ENCODE data around the gene TGM6.

Gene TGM6

DNA sequence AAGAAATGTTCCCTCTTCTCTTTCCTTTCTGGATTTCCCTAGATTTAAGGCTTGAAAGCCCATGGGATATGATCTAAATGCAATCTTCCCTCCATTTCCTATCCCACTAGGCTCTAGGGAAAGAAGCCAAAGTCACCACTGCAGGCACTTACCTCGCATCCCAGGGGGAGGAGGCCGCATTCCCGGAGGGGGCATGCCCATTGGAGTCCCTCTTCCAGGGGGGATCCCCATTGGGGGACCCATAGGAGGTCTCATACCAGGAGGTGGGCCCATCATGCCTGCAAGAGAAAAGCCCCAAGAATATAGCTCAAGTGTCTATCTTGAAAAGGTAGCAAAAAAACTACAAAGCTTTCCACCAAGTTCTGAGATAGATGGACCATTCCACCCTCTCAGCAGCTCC lies 81.8 kb downstream of the TGM6 start:
- TF ChIP-seq, protein P1, sequence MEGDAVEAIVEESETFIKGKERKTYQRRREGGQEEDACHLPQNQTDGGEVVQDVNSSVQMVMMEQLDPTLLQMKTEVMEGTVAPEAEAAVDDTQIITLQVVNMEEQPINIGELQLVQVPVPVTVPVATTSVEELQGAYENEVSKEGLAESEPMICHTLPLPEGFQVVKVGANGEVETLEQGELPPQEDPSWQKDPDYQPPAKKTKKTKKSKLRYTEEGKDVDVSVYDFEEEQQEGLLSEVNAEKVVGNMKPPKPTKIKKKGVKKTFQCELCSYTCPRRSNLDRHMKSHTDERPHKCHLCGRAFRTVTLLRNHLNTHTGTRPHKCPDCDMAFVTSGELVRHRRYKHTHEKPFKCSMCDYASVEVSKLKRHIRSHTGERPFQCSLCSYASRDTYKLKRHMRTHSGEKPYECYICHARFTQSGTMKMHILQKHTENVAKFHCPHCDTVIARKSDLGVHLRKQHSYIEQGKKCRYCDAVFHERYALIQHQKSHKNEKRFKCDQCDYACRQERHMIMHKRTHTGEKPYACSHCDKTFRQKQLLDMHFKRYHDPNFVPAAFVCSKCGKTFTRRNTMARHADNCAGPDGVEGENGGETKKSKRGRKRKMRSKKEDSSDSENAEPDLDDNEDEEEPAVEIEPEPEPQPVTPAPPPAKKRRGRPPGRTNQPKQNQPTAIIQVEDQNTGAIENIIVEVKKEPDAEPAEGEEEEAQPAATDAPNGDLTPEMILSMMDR (IDR thresholded peaks at IDR 0.05; ENCODE audit: extremely low read depth, missing control alignments): no peak
- DNase-seq (ENCODE audit: low spot score): no peak

DNA sequence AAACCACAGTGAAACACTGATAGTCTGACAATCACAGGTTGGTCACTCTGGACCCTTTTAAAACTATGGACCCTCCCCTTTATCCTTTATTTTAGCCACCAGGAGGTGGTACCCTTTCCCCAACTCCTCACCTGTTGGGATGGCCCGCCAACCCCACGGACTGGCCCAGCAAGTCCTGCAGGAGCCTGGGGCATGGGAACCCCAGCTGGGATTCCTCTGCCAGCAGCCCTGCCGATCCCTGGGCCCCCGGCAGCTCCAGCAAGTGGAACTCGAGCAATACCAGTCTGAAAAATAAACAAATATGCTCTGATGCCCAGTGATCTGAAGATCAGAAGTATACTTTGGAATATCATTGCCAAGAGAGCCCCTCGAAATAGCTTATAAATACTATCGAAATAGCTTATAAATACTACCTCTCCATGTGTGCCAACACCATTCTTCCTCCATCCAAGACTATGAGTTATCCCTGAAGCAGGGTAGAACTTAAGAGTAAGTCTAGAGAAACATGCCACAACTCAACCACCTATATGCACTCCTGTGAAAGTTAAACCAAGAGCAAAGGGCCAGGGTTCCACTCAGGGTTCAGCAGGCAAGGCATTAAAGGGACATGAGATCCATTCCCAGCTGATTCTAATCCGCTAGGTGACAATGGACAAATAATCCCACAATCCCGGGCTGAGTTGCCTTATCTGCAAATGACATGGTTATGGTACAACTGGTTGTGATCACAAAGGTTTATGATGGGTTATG lies 83.1 kb downstream of the TGM6 start:
- TF ChIP-seq, protein P1 (IDR thresholded peaks at IDR 0.05; ENCODE audit: extremely low read depth, missing control alignments): no peak
- no peak for DNase-seq (ENCODE audit: low spot score)

DNA sequence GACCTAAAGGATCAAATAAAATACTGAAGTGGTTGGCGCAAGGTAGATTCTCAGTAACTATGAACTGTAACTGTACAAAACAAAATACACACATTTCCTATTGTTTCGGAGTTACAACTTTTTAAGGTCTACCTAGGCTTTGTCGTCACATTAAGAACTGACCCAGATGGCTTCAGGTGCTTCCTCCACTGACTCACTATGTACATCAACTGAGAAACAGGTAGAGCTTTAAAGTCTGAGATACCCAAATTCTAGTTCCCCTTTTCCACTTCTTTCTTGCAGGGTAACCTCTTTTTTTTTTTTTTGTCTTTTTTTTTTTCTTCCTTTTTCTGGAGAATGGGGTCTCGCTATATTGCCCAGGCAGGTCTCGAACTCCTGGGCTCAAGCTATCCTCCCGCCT lies 84.4 kb downstream of the TGM6 start:
- TF ChIP-seq, protein P1 (IDR thresholded peaks at IDR 0.05; ENCODE audit: extremely low read depth, missing control alignments): no peak
- no peak for DNase-seq (ENCODE audit: low spot score)

DNA sequence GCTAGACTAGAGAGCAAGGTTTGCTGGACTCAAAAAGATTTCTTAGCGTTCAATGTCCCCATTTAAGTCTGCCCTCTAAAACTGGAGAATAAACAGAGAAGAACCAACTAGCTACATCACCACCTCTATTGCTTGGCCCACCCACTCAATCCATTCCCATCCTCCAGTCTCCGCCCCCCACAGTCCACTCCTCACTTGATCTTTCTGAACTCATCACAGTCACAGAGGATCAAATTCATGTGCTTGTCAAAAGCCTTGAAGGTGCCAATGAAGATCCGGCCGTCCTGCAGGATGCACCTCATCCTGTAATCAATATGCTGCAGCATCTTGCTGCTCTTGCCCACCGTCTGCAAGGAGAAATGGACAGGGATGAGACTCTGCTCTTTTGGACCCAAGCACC lies 86.7 kb downstream of the TGM6 start:
- no peak for DNase-seq (ENCODE audit: low spot score)
- TF ChIP-seq, protein P1 (IDR thresholded peaks at IDR 0.05; ENCODE audit: extremely low read depth, missing control alignments): no peak

DNA sequence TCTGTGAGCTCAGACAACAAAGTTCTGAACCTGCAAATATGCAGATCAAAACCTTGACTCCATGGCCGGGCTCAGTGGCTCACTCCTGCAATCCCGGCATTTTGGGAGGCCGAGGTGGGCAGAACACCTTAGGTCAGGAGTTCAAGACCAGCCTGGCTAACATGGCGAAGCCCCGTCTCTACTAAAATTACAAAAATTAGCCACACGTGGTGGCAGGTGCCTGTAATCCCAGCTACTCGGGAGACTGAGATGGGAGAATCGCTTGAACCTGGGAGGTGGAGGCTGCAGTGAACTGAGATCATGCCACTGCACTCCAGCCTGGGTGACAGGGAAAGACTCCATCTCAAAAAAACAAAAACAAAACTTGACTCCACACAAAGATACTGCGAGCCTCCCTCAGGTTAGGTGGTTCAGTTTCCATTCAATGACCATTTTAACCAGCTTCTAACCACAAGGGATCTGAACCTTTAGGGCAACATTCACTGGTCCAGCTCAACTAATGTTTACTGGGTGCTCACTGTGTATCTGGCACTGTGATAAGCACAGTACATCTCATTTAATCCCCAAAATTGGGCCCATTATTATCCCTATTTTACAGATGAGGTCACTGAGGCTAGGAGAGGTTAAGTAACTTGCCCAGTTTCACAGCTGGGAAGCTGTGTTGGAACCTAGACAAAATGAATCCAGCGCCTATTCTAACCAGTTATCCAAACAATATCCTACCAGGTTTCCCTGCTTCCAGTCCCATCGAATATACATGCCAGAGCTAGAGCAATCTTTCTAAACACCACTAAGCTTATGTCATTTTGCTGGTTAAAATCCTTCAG lies 88.1 kb downstream of the TGM6 start:
- DNase-seq (ENCODE audit: low spot score): no peak
- TF ChIP-seq, protein P1 (IDR thresholded peaks at IDR 0.05; ENCODE audit: extremely low read depth, missing control alignments): no peak

DNA sequence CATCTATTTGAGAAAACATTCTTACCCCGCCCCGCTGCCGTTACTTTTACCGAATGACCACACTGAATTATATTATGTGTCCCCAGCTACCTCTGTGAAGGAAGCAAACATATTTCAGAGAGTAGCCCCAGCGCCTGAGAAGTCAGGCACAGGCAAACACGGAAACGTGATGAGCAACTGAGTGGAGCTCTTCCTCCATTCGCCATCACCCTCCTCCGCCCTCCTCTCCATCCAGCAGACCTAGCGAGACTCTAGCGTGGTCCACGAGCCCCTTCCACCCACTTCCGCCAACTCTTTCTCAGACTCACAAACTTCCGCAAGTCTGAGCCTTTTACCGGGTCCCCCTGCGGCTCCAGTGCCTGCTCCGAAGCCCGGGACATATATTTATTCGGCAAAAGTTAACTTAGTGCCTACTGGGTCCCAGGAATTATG lies 89.3 kb downstream of the TGM6 start:
- TF ChIP-seq, protein P1 (IDR thresholded peaks at IDR 0.05; ENCODE audit: extremely low read depth, missing control alignments): no peak
- peak; percentile 70 for DNase-seq (ENCODE audit: low spot score)
